DND-41 (cell line): ENCODE measurements around the gene SOX6.

Experiments
- ATAC-seq: fragments of 200-7000 bp; cut with Tn5 transposase; 3 replicates; pipeline ENCODE4 v1.9.1; 2021; ENCODE audit warnings: low read depth; ENCODE audit not compliant: insufficient read depth
- DNase-seq: peaks from one replicate; pipeline ENCODE4 v3.0.0-alpha.2; 2020
- H2AFZ ChIP-seq: 2 replicates; pipeline ENCODE4 v1.6.0; 2012; ENCODE audit warnings: low read depth, low read length
- H3K27ac ChIP-seq: 2 replicates; pipeline ENCODE4 v1.5.1; 2012; ENCODE audit warnings: low read length, inconsistent platforms
- H3K27me3 ChIP-seq: fragments of 200-600 bp; sonication (generic); 2 replicates; pipeline ENCODE4 v1.6.0; 2012; ENCODE audit warnings: low read length, mild to moderate bottlenecking, inconsistent platforms; ENCODE audit not compliant: insufficient read depth, poor library complexity
- H3K36me3 ChIP-seq: 2 replicates; pipeline ENCODE4 v1.5.1; 2012; ENCODE audit warnings: low read length, inconsistent platforms; ENCODE audit not compliant: insufficient read depth
- H3K4me1 ChIP-seq: 2 replicates; pipeline ENCODE4 v1.5.1; 2012; ENCODE audit warnings: mild to moderate bottlenecking, low read length; ENCODE audit not compliant: insufficient read depth
- H3K4me2 ChIP-seq: 2 replicates; pipeline ENCODE4 v1.6.0; 2012; ENCODE audit warnings: mild to moderate bottlenecking, moderate library complexity, low read length, inconsistent platforms; ENCODE audit not compliant: insufficient read depth
- H3K4me3 ChIP-seq, 2 experiments: fragments of 200-600 bp in 1 of 2; shearing (Covaris generic) in 1 of 2; 2 replicates each; pipeline ENCODE4 v1.5.1; 2012 to 2016; ENCODE audit warnings: inconsistent platforms in 2 of 2, low read length in 2 of 2, mild to moderate bottlenecking in 2 of 2, low read depth in 1 of 2, moderate library complexity in 1 of 2
- H3K79me2 ChIP-seq: 2 replicates; pipeline ENCODE4 v1.6.0; 2012; ENCODE audit warnings: low read length, inconsistent platforms; ENCODE audit not compliant: insufficient read depth
- H3K9ac ChIP-seq: 2 replicates; pipeline ENCODE4 v1.6.0; 2012; ENCODE audit warnings: low read depth, mild to moderate bottlenecking, inconsistent platforms, low read length, moderate library complexity
- H3K9me3 ChIP-seq: 2 replicates; pipeline ENCODE4 v1.5.1; 2012; ENCODE audit warnings: low read length, moderate library complexity, mild to moderate bottlenecking, inconsistent platforms; ENCODE audit not compliant: insufficient read depth, severe bottlenecking
- H4K20me1 ChIP-seq: 2 replicates; pipeline ENCODE4 v1.6.0; 2012; ENCODE audit warnings: low read length; ENCODE audit not compliant: insufficient read depth
- CTCF ChIP-seq: IDR thresholded peaks from 2 replicates; pipeline ENCODE4 v1.5.1; 2012; ENCODE audit warnings: borderline replicate concordance, low read length, moderate library complexity, mild to moderate bottlenecking; ENCODE audit not compliant: poor library complexity, severe bottlenecking; ENCODE audit errors: extremely low read depth
- EZH2 ChIP-seq: IDR thresholded peaks from 3 replicates; pipeline ENCODE4 v1.6.1; 2012; ENCODE audit warnings: borderline replicate concordance, low read depth, mild to moderate bottlenecking, moderate library complexity, low read length, inconsistent platforms; ENCODE audit not compliant: severe bottlenecking

The SOX6 gene

GRCh38 chr11:16385099-16385498, 28.8 kb upstream of the SOX6 start:
- DNase-seq (no peak), ATAC-seq (no peak)
- Histone ChIP-seq H3K36me3 (no peaks in the 10 kb centered on the region), H3K9ac (no peak overlapping the region), H3K79me2 (no peaks in the 10 kb centered on the region), H3K4me1 (no peaks in the 10 kb centered on the region), H4K20me1 (no peaks in the 10 kb centered on the region), H3K27ac (no peak overlapping the region), H2AFZ (no peak overlapping the region), H3K27me3 (no peaks in the 10 kb centered on the region), H3K4me3 (no peak overlapping the region), H3K9me3 (no peaks in the 10 kb centered on the region), H3K4me2 (no peak overlapping the region)
- TF ChIP-seq CTCF (no peak), EZH2 (no peak)

GRCh38 chr11:16382638-16383380, 26.5 kb upstream of the SOX6 start:
- no peak overlapping the region for H2AFZ ChIP-seq
- no peaks in the 10 kb centered on the region for H3K4me1 ChIP-seq
- H3K27ac ChIP-seq: no peak overlapping the region
- no peaks in the 10 kb centered on the region for H3K27me3 ChIP-seq
- H3K4me2 ChIP-seq: no peak overlapping the region
- H3K79me2 ChIP-seq: no peaks in the 10 kb centered on the region
- no peaks in the 10 kb centered on the region for H3K9me3 ChIP-seq
- no peak overlapping the region for H3K4me3 ChIP-seq
- no peak for ATAC-seq
- DNase-seq: no peak
- TF ChIP-seq CTCF: no peak
- TF ChIP-seq EZH2: no peak
- no peak overlapping the region for H3K9ac ChIP-seq
- H4K20me1 ChIP-seq: no peaks in the 10 kb centered on the region
- H3K36me3 ChIP-seq: no peaks in the 10 kb centered on the region

- Histone ChIP-seq H3K36me3 (no peaks in the 10 kb centered on the region), H3K27ac (no peak overlapping the region), H3K9me3 (no peaks in the 10 kb centered on the region), H2AFZ (no peak overlapping the region), H3K4me3 (no peak overlapping the region), H3K27me3 (no peaks in the 10 kb centered on the region), H3K4me1 (no peaks in the 10 kb centered on the region), H3K4me2 (no peak overlapping the region), H4K20me1 (no peaks in the 10 kb centered on the region), H3K79me2 (no peaks in the 10 kb centered on the region), H3K9ac (no peak overlapping the region)
- no peak for ATAC-seq
- TF ChIP-seq EZH2: no peak
- TF ChIP-seq CTCF: no peak
- DNase-seq: no peak
Observed at GRCh38 chr11:16382186-16382585, 25.8 kb upstream of the SOX6 start.

DNA sequence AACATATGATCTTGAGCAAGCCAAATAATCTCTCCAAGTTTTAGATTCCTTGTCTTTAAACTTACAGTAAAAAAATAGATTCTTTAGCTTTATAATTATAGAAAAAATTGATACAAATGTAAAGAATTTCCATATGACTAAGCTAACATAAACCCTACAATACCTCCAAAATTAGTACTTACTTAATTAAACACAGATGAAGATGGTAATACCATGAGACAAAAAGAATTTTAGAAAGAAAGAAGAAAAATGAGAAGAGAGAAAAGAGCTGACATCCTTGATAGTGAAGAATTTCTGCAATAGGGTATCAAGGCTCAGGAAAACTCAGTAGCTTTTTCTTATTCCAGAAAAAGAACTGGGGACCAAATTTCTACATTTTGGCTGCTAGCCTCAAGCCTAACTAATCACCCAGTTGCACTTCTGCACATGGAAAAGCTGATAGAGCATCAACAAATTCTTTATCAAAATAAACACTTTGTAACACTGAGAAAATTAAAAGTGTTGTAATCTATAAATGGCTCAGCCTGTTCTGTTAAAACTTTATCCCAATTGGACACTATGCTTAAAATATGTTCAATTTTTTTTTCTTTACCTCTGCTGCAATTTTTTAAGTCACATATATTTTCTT, 24.7 kb upstream of the SOX6 start:
- Histone ChIP-seq H3K4me2 (no peak overlapping the region), H3K9ac (no peak overlapping the region), H3K27me3 (no peaks in the 10 kb centered on the region), H2AFZ (no peak overlapping the region), H3K27ac (no peak overlapping the region), H4K20me1 (no peaks in the 10 kb centered on the region), H3K4me1 (no peaks in the 10 kb centered on the region), H3K79me2 (no peaks in the 10 kb centered on the region), H3K4me3 (no peak overlapping the region), H3K36me3 (no peaks in the 10 kb centered on the region), H3K9me3 (no peaks in the 10 kb centered on the region)
- TF ChIP-seq CTCF (no peak), EZH2 (no peak)
- DNase-seq (no peak), ATAC-seq (no peak)
